ENCODE results near the gene DNAJB8.
A peak's percentile ranks its signal among the peaks of the same experiment; 100 is the strongest.

The DNAJB8 gene

DNA sequence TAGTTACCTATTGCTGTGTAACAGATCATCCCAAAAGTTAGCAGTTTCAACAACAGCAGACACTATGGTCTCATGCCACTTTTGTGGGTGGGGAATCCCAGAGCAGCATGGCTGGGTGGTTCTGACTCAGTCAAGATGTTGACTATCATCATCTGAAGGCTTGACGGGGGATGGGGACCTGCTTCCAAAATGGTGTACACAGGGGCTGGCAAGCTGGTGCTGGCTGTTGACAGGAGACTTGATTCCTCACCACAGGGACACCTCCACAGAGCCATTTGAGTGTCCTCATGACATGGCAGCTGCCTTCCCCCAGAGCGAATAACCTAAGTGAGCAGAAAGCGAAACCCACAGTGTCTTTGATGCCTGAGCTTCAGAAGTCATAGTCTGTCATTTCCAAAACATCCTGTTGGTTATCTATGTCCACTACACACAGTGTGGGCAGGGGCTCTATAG is 19.1 kb downstream of the DNAJB8 start:
- DNase-seq (ENCODE audit: low read depth in 2 of 2): peak; percentile 62 to 71

DNA sequence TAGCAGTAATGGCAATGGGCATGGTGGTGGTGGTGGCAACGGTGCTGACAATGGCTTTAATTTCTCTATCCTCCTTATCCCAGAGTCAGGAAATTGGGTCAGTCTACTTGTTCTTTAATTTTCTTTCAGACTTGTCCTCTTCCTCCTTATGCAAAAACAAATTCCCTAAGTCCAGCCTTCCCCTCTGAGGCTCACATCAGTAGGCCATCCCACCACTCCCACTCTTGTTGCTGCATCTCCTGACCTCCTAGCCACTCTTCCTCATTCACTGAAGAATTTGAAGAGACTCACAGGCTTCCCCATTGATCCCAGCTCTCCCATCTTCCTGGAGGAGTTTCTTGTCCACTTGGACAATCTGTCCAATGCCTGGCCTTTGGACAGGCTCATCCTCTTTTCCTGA is 19.9 kb downstream of the DNAJB8 start:
- no peak for DNase-seq (ENCODE audit: low read depth in 2 of 2)

DNA sequence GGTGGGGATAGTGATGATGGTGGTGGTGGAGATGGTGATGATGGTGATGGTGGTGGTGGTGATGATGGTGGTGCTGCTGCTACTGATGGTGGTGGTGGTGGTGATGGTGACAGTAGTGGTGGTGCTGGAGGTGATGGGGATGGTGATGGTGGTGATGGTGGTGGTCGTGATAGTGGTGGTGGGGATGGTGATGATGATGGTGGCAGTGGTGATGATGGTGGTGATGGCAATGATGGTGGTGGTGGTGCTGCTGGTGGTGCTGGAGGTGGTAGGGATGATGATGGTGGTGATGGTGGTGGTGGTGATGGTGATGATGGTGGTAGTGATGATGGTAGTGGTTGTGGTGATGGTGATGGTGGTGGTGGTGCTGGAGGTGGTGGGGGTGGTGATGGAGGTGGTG is 21.3 kb downstream of the DNAJB8 start:
- DNase-seq (ENCODE audit: low read depth in 2 of 2): no peak

DNA sequence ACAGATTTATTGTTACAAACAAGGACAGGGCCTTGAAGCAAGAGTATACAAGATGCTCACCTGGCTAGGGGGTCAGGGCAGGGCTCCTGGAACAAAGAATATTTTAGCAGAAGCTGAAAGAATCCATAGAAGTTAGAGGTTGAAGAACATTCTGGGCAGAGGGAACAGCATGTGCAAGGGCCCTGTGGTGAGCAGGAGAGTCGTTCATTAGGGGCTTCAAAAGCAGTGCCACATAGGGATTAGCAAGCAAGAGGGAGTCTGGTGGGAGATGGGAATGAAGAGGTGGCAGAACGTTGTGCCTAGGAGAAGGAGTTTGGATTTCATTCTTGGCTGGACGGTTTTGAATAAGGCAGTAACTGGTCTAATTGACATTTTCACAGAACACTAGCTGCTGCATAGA is 22.9 kb downstream of the DNAJB8 start:
- DNase-seq (ENCODE audit: low read depth in 2 of 2): no peak

DNA sequence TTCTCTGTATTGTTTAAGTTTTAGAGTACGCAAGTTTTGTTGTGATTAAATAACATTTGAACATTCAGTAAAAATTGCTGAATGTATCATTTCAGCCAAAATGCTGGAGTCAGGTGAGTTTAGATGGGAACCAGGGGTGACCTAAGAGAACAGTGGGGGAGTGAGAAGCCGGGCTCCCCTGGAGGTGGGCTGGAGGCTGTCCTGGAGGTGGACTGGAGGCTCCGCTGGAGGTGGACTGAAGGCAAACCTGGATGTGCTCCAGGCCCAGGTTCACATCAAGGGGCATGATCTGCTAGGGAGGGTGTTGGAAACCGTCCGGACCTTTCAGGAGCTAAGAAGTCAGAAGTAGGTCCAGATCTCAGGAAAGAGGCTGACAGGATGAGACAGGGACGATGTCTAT is 23.7 kb downstream of the DNAJB8 start:
- no peak for DNase-seq (ENCODE audit: low read depth in 2 of 2)

DNA sequence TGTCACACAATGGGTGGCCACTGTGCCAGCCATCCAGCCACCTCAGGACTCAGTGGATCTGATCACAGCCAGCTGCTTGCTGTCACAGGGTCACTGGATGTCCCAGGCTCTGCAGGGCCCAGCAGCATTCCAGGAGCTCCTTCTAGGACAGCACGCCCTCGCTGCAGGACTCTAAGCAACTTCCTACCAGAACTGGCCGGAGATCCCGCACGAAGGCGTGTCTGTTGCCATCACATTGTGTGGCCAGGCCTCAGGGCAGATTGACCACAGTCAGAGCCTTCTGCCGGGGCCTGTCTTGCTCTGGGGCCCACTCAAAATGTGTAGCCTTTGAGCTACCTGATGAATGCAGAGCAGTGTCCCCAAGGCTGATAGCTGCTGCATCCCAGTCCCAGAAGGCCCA is 24.6 kb downstream of the DNAJB8 start:
- no peak for DNase-seq (ENCODE audit: low read depth in 2 of 2)

DNA sequence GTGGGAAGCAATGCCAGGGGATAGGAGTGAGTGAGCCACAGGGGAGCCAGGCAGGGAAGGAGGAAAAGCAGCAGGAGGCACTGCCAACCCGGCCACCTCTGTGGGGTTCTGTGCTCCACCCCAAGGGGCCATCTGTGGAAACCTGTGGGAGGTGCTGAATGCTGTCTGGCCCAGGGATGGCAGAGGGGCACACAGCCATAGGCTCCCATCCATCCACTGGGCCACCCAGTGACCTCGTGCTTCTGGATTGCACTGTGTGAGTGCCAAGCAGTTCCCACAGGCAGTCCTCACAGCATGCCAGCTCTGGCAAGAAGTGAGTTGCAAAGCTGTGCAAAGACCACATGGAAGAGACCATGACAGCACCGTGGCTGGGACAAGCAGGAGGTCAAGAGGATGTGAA is 27.5 kb downstream of the DNAJB8 start:
- DNase-seq (ENCODE audit: low read depth in 2 of 2): no peak

DNA sequence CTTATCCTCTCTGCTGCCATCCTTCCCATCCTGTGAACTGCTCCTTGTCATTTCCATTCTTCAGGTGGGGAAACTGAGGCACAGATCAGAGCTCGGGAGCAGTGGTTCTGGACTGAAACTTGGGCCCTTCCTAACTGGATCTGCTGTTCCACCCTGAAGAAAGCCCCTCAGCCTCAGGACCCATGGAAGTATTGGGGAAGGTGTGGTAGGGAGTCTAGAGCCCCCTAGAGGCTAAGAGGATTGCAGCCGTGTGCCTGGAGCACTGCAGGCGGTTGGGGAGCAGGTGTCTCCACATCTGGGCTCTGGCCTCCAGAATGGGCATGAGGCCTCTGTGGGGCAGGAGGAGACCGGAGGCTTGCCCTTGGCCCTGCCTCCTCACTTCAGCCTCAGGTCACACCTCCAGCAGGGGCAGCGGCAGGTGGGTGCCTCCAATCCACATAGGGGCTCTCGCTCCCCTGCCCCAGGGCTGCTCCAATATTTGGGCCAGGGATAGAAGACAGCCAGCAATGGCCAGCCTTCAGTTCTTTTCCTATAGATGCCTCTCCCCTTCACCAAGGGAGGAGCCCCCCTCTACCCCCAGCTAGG is 28.1 kb downstream of the DNAJB8 start:
- DNase-seq (ENCODE audit: low read depth in 2 of 2): no peak

DNA sequence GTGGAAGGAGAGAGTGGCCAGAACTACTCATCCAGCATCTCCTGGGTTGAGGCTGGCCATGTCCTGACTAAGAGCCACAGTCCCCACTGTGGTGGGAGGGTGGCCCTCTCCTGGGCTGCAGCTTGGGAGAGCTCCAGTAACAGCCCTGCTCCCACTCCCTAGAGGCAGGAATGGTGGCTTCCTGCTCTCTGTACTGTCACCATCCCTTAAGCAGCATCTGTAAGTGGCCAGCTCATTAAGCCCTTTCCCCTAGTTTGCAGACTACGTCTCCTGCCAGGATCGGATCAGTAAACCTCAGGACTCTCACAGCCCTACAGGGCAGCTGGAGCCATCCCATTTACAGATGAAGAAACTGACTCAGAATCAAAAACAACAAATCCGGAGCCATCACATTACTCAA is 30.5 kb downstream of the DNAJB8 start:
- DNase-seq (ENCODE audit: low read depth in 2 of 2): no peak

DNA sequence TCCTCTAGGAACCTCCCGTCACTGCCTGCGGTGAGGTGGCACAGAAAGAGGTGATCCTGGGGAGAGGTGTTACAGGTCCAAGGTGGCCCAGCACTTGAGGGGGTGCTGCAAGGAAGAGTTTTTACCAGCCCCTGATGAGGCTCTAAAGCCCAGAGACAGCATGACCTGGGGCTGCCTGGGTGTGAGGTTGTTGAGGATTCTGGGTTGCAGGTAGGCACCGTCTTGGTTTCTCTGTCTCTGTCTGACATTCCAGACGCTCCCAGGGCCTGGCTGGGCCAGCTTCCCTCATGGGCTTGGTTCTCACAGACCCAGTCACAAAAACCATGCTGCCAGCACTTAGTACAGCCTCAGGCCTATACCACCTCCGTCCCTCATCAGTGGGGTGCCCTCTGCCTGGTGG is 31.1 kb downstream of the DNAJB8 start:
- no peak for DNase-seq (ENCODE audit: low read depth in 2 of 2)

DNA sequence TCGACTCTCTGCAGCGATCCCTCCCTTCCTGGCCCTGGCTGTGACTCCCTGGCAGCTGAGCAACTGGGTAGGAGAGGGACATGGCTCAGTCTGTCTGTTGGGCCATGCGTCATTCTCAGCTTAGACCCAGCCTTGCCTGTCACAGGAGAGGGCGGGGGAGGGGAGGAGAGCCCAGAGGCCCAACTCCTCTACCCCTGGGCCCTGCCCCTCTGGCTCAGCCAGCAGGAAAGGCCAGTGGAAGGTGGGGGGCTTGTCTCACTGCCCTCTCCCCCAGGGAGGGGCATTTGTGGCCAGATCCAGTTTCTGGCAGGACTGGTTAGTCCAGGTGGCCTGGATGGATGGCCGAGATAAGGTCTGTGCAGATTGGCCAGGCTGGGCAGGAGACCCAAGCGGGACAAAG is 31.6 kb downstream of the DNAJB8 start:
- DNase-seq (ENCODE audit: low read depth in 2 of 2): no peak

DNA sequence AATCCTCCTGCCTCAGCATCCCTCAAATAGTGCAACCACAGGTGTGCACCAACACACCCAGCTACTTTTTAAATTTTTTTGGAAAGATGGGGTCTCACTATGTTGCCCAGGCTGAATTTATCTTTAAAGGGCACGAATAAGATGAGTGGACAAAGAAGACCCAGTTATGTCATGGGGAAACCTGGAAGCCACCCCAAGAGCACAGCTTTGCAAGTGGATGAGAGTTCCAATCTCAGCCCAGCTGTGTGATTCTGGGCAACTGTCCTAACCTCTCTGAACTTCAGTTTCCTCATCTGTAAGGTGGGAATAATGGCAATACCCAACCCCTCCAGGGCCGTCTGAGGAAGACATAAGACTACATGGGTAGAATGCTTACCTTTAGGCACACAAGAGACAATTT is 32.2 kb downstream of the DNAJB8 start:
- DNase-seq (ENCODE audit: low read depth in 2 of 2): no peak

DNA sequence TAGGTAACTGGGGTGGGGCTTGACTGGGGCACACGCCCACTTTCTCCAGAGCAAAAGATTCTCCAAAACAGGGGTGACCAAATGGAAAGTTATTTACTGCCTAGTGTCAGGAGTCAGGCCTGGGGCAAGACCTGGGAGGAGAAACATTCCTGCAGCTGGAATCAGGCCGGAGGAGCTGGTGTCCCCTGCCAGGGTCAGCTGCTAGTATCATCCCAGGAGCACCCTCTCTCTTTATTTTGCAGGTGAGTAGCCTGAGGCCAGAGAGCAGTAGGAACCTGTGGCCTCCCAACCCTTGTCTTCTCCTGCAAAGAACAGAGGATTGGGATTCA is 32.9 kb downstream of the DNAJB8 start:
- DNase-seq (ENCODE audit: low read depth in 2 of 2): no peak

DNA sequence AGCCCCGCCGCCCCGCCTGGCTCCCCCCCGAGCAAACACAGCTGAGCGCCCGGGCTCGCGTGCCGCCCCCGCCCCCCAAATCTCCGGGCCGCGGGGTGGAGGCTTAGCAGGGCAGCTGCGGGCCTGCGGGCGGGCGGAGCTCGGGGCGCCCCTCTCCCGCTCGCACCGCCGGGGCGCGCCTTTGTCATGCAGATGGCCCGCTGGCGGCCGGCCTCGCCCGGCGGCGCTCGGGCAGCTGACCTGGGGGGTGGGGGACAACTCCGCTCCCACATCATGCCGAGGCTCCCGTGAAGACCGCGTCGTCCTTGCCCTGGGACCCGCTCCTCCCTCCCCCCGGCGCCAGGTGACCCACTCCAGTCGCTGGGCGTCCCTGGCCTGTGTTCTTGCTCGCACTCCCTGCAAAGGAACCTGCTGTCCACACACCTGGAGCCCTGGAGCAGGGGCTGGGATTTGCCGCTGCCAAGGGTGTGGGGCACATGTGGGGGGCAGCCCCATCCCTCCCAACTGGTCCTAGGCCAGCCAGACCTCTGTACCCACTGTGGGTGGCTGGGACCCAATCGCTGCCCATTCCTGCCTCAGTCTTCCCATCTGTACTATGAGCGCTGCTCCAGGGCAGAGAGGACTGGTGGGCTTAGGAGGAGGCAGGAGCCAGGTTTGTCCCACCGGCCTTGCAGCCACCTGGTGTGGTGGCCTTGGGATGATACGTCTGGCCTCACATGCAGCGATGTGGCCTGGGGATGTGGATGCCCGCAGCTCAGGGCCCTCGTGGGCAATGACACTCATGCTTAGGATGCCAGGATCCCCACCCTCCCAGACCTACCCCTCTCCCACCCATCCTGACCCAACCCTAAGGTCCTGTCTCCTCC is 33.5 kb downstream of the DNAJB8 start:
- DNase-seq (ENCODE audit: low read depth in 2 of 2): no peak

DNA sequence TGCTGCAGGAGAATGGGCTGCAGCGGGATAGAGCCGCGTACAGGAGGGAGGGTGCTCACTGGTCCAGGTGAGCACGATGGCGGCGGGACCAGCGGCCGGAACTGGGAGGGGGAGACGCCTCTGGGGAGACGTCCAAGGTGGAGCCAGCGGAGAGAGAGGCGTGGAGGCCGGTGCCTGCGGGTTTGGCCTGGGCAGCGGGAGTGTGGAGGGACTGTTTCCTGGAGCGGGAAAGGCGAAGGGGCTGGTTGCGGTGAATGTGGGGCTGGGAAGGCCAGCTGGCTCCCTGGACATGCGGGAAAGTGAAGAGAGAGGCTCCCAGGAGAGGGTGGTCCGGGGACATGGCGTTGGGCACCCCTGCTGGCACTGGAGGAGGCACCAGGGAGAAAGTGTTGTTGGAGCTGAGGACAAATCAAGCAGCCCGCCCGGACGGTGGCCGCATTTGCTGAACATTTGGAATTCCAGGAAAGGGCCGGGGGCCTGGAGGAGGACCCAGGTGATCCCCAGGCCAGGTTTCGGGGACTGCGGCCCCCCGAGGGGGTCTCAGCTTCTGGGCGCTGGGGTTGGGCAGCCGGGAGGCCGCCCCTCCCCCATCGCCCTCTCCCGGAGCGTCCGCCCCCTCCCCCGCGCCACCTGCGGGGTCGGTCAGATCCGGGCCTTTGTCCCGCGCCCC is 34.3 kb downstream of the DNAJB8 start:
- DNase-seq (ENCODE audit: low read depth in 2 of 2): no peak

DNA sequence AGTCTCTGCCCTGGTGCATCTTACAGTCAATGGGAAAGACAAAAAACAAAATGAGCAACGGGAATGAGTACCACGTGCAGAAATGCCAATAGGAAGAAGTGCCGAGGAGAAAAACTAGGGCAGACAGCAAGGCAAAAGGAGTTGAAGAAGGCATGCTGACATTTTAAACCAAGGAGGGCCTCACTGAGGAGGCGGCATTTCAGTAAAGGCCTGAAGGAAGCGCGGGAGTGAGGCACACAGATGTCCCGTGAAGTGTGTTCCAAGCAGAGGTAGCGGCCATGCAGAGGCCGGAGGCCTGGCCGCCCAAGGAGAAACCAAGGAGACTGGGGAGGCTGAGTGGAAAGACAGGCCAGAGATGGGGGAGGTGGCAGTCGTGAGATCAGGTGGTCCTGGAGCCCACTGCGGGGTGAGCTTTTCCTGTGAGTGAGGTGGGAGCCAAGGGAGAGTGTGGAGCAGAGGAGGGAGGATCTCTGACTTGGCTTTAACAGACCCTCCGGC is 34.8 kb downstream of the DNAJB8 start:
- no peak for DNase-seq (ENCODE audit: low read depth in 2 of 2)

DNA sequence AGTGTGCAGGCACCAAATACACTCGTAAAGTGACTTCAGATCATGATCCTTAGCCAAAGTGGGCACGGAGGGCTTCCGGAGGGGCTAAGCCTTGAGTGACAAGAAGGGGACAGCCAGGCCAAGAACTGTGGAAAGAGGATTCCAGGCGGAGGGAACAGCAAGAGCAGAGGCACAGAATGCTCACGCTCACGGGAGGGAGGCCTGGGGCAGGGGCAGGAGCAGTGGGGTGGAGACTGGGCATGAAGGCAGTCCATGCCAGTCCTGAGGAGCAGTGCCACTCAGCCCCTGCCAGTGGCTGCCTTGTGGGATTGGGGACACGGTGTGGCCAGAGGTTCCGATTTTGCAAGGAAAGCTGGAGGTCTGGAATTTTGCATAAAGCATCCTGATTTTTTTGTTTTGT is 36.0 kb downstream of the DNAJB8 start:
- no peak for DNase-seq (ENCODE audit: low read depth in 2 of 2)

DNA sequence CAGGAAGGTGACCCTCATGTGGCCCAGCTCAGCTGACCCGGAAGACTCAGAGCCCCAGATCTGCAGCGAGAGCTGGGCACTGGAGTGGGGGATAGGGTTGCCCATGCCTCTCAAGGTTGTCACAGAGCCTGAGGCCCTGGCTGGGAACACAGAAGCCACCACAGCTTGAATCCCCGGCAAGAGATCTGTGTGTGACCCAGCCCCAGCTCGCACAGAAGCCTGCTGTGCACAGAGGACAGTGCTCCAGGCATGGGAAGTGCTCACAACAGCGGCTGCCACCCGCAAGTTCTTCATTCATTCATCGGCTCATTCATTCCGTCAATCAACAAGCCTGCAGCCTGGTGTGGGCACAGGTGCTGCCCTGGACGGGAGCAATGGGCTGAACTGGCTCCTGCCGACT is 36.4 kb downstream of the DNAJB8 start:
- DNase-seq (ENCODE audit: low read depth in 2 of 2): no peak

DNA sequence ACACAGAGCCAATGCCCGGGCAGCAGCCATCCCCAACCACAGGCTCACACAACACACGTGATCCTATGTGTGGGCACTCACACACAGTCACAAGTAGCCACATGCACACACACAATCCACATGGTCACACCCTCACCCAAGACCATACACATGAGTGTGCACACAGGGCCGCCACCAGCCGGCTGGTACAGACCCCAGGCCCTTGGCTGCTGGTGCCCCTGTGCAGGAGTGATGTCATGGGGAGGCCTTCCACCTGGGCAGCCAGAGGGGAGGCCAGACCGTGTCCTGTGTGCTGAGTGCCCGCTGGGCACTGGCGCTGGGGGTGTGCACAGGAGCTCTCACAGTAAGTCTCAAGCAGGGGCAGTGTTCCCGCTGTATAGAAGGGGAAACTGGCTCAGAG is 36.9 kb downstream of the DNAJB8 start:
- DNase-seq (ENCODE audit: low read depth in 2 of 2): no peak

DNA sequence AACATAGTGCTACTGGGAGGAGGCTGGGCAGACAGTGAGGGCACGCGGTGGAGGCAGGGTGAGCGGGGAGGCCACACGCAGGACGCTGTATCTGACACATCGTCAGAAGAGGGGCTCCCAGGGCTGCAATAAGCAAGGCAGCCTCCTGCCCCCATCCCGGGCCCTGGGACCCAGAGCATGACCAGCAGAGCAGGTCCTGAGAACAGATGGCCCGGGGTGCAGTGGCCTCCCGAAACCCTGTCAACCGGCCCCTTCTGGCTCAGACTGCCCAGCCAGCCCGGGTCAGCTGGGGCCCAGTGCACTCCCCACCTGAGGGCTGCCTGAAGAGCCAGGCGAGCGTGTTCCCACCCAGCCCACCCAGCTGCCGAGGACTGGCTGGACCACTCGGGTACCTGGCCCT is 37.4 kb downstream of the DNAJB8 start:
- DNase-seq (ENCODE audit: low read depth in 2 of 2): no peak

DNA sequence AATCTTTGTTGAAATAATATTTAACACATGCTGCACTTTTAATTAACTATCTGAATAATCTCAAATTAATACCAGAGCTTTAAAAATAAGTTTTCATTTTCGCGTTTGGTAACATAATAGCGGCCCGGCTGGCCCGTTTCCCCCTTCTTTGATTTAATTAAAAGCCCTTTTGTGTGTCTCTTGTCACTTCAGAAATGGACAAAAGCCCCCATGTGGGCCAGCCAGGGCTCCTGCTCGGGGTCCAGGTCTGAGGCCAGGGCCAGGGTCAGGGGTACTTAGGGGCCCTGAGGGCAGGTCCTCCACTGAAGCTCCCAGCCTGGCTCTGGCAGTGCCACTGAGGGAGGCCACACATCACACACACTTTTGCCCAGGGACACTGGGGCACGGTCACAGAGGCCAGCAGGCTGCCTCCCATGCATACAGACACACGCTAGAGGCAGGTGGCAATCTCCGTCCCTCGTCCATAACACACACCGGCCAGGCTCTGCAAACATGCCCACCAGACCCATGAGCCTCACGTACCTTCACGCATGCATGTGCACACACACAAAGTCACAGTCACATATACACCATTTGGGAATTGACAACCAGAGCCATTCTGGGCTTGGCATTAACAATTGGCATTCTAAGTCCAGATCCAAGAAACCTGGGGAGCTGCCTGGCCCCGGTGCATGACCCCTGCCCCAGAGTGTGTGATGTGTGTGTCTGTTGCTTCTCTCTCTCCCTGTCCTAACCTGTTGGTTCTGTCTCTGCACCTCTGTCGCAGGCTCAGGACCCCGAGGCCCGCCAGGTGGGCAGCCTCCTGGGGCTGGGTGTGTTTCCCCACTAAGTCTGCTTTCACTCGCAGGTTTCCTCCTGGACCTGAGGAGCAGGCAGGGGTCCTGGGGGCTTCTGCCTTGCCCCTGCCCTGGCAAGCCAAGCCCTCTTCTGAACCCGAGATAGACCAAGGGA is 38.5 kb downstream of the DNAJB8 start:
- no peak for DNase-seq (ENCODE audit: low read depth in 2 of 2)

Measured in stimulated activated CD8-positive, alpha-beta memory T cell treated with anti-CD3 and anti-CD28 coated beads, Interleukin-15, amount 100 ng/mL, for 48 hours (primary cell).